GM18907 (cell line): Measurements from ENCODE around the gene TRIO.
A peak's percentile ranks its signal among the peaks of the same experiment; 100 is the strongest.

Experiments
- ATAC-seq: cut with Tn5 transposase; IDR thresholded peaks from one replicate; pipeline ENCODE4 v1.9.1; 2021; ENCODE audit warnings: mild to moderate bottlenecking, moderate library complexity; ENCODE audit not compliant: unreplicated experiment

Gene TRIO

GRCh38 chr5:14281746-14282181 is 138.6 kb downstream of the TRIO start:
- peak; percentile 91 for ATAC-seq

GRCh38 chr5:14283139-14283538 is 140.0 kb downstream of the TRIO start:
- no peak for ATAC-seq

GRCh38 chr5:14284392-14285148 is 141.4 kb downstream of the TRIO start:
- no peak for ATAC-seq

GRCh38 chr5:14286007-14286406 is 142.9 kb downstream of the TRIO start:
- no peak for ATAC-seq

GRCh38 chr5:14286574-14287421 is 143.7 kb downstream of the TRIO start:
- ATAC-seq = peak; percentile 94

- ATAC-seq = no peak
Observed at GRCh38 chr5:14292766-14293658, 149.9 kb downstream of the TRIO start.

- no peak for ATAC-seq
Observed at GRCh38 chr5:14295610-14296009, 152.5 kb downstream of the TRIO start.

GRCh38 chr5:14296533-14297331 is 153.6 kb downstream of the TRIO start:
- ATAC-seq = no peak

- ATAC-seq = no peak
Observed at GRCh38 chr5:14297697-14298096, 154.6 kb downstream of the TRIO start.

- ATAC-seq = no peak
Observed at GRCh38 chr5:14298126-14298847, 155.1 kb downstream of the TRIO start.

GRCh38 chr5:14299666-14300065 is 156.5 kb downstream of the TRIO start:
- no peak for ATAC-seq

- no peak for ATAC-seq
Observed at GRCh38 chr5:14301186-14301585, 158.0 kb downstream of the TRIO start.

GRCh38 chr5:14302330-14302729 is 159.2 kb downstream of the TRIO start:
- ATAC-seq = no peak

GRCh38 chr5:14305045-14305444 is 161.9 kb downstream of the TRIO start:
- no peak for ATAC-seq

- ATAC-seq = no peak
Observed at GRCh38 chr5:14306329-14306815, 163.2 kb downstream of the TRIO start.

- ATAC-seq = no peak
Observed at GRCh38 chr5:14308384-14309154, 165.4 kb downstream of the TRIO start.

GRCh38 chr5:14309199-14309598 is 166.1 kb downstream of the TRIO start:
- ATAC-seq = no peak

GRCh38 chr5:14309878-14310531 is 166.9 kb downstream of the TRIO start:
- ATAC-seq = no peak
